SK-N-SH treated with all-trans-retinoic acid at 6 μM for 48 hours (cell line): ENCODE measurements around the gene ZNF575.
"Not testable (repeated sequence)": the region's sequence is repeated elsewhere in the genome, so short reads cannot be mapped to it uniquely, and the experiment has no call there.

Experiments used
- ATAC-seq: fragments of 200-7000 bp; cut with Tn5 transposase; 3 replicates; pipeline ENCODE4 v1.9.1; 2020; ENCODE audit warnings: mild to moderate bottlenecking, moderate library complexity
- ARNTL ChIP-seq: fragments of 450-650 bp; formaldehyde crosslinking; IDR thresholded peaks from 2 replicates; pipeline ENCODE4 v1.5.0; 2020; ENCODE audit warnings: low read depth, mild to moderate bottlenecking, moderate library complexity, borderline replicate concordance
- BACH2 ChIP-seq: fragments of 250-450 bp; sonication (Bioruptor Pico); IDR thresholded peaks from 2 replicates; pipeline ENCODE4 v1.9.0; 2021; ENCODE audit warnings: mild to moderate bottlenecking, borderline replicate concordance
- CREB5 ChIP-seq: fragments of 250-450 bp; sonication (Bioruptor Pico); IDR thresholded peaks from 2 replicates; pipeline ENCODE4 v1.5.1; 2020; ENCODE audit warnings: low read depth, mild to moderate bottlenecking, moderate library complexity
- ESRRG ChIP-seq: fragments of 250-450 bp; sonication (Bioruptor Pico); IDR thresholded peaks from 2 replicates; pipeline ENCODE4 v1.6.1; 2021; ENCODE audit warnings: mild to moderate bottlenecking
- GLIS3 ChIP-seq: fragments of 250-450 bp; sonication (Bioruptor Pico); IDR thresholded peaks from 2 replicates; pipeline ENCODE4 v1.5.0; 2020; ENCODE audit warnings: mild to moderate bottlenecking, moderate library complexity
- ISL1 ChIP-seq: fragments of 250-450 bp; sonication (Bioruptor Pico); IDR thresholded peaks from 2 replicates; pipeline ENCODE4 v2.1.2; 2022; ENCODE audit warnings: mild to moderate bottlenecking, moderate library complexity
- PATZ1 ChIP-seq: fragments of 250-450 bp; sonication (Bioruptor Pico); IDR thresholded peaks from 2 replicates; pipeline ENCODE4 v1.8.0; 2020; ENCODE audit warnings: mild to moderate bottlenecking, moderate library complexity, borderline replicate concordance
- PPARA ChIP-seq: fragments of 250-450 bp; sonication (Bioruptor Pico); IDR thresholded peaks from 2 replicates; pipeline ENCODE4 v1.5.0; 2020; ENCODE audit warnings: mild to moderate bottlenecking, borderline replicate concordance
- RARB ChIP-seq: fragments of 250-450 bp; sonication (Bioruptor Pico); IDR thresholded peaks from 2 replicates; pipeline ENCODE4 v1.8.0; 2021; ENCODE audit warnings: mild to moderate bottlenecking, moderate library complexity
- SNAI2 ChIP-seq: fragments of 250-450 bp; sonication (Bioruptor Pico); IDR thresholded peaks from 2 replicates; pipeline ENCODE4 v1.5.0; 2020; ENCODE audit warnings: mild to moderate bottlenecking, moderate library complexity
- TCF4 ChIP-seq: fragments of 250-450 bp; sonication (Bioruptor Pico); IDR thresholded peaks from 2 replicates; pipeline ENCODE4 v1.8.0; 2021; ENCODE audit warnings: mild to moderate bottlenecking, moderate library complexity, borderline replicate concordance
- TSHZ2 ChIP-seq: fragments of 250-450 bp; sonication (Bioruptor Pico); IDR thresholded peaks from 2 replicates; pipeline ENCODE4 v1.5.0; 2020; ENCODE audit warnings: mild to moderate bottlenecking, moderate library complexity
- ZC3H10 ChIP-seq: fragments of 250-450 bp; sonication (Bioruptor Pico); IDR thresholded peaks from 2 replicates; pipeline ENCODE4 v1.5.1; 2021; ENCODE audit warnings: mild to moderate bottlenecking, moderate library complexity
- ZFP3 ChIP-seq: fragments of 250-450 bp; sonication (Bioruptor Pico); IDR thresholded peaks from 2 replicates; pipeline ENCODE4 v1.5.0; 2020; ENCODE audit warnings: mild to moderate bottlenecking, moderate library complexity
- ZFP30 ChIP-seq: fragments of 450-650 bp; formaldehyde crosslinking; IDR thresholded peaks from 2 replicates; pipeline ENCODE4 v1.5.0; 2022; ENCODE audit warnings: mild to moderate bottlenecking, moderate library complexity
- ZNF8 ChIP-seq: fragments of 450-650 bp; formaldehyde crosslinking; IDR thresholded peaks from 2 replicates; pipeline ENCODE4 v1.5.0; 2020; ENCODE audit warnings: mild to moderate bottlenecking, moderate library complexity
- TF ChIP-seq, protein P1 (sequence below): fragments of 250-450 bp; sonication (Bioruptor Pico); IDR thresholded peaks from 2 replicates; pipeline ENCODE4 v1.5.1; 2021; ENCODE audit warnings: mild to moderate bottlenecking, moderate library complexity
- TF ChIP-seq, protein P2 (sequence below): fragments of 250-450 bp; sonication (Bioruptor Pico); IDR thresholded peaks from 2 replicates; pipeline ENCODE4 v1.8.0; 2021; ENCODE audit warnings: low read depth, mild to moderate bottlenecking, moderate library complexity, borderline replicate concordance

The ZNF575 gene

GRCh38 chr19:43510713-43511112, 22.3 kb upstream of the ZNF575 start (continued):
- TF ChIP-seq BACH2 (CRISPR knock-in tag) (no peak), PATZ1 (CRISPR knock-in tag) (no peak)

DNA sequence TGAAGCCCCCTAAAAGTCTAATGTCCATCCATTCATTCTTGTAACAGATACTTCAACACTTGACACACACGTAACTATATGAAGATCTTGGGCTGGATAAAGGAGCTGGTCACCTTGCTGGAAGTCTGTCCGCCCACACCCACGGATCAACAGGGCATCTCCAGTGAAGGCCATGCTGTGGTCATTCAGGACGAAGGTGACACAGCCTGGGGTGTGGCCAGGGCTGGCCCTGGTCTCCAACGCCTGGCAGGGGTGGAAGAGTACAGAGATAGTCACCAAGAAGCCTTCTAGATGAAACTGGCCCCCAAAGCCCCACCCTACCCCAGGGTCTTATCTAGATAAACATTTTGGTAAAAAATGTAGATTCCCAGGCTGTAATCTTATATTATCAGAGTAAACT, 21.7 kb upstream of the ZNF575 start:
- no peak for ATAC-seq
- TF ChIP-seq, protein P1, sequence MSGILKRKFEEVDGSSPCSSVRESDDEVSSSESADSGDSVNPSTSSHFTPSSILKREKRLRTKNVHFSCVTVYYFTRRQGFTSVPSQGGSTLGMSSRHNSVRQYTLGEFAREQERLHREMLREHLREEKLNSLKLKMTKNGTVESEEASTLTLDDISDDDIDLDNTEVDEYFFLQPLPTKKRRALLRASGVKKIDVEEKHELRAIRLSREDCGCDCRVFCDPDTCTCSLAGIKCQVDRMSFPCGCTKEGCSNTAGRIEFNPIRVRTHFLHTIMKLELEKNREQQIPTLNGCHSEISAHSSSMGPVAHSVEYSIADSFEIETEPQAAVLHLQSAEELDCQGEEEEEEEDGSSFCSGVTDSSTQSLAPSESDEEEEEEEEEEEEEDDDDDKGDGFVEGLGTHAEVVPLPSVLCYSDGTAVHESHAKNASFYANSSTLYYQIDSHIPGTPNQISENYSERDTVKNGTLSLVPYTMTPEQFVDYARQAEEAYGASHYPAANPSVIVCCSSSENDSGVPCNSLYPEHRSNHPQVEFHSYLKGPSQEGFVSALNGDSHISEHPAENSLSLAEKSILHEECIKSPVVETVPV (CRISPR knock-in tag) = no peak
- TF ChIP-seq TCF4 (CRISPR knock-in tag) (no peak), GLIS3 (CRISPR knock-in tag) (no peak), PPARA (CRISPR knock-in tag) (no peak), SNAI2 (CRISPR knock-in tag) (no peak), CREB5 (no peak), ZFP3 (CRISPR knock-in tag) (no peak), RARB (CRISPR knock-in tag) (no peak), ZC3H10 (no peak), TSHZ2 (CRISPR knock-in tag) (no peak)
- TF ChIP-seq, protein P2, sequence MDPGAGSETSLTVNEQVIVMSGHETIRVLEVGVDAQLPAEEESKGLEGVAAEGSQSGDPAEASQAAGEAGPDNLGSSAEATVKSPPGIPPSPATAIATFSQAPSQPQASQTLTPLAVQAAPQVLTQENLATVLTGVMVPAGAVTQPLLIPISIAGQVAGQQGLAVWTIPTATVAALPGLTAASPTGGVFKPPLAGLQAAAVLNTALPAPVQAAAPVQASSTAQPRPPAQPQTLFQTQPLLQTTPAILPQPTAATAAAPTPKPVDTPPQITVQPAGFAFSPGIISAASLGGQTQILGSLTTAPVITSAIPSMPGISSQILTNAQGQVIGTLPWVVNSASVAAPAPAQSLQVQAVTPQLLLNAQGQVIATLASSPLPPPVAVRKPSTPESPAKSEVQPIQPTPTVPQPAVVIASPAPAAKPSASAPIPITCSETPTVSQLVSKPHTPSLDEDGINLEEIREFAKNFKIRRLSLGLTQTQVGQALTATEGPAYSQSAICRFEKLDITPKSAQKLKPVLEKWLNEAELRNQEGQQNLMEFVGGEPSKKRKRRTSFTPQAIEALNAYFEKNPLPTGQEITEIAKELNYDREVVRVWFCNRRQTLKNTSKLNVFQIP (CRISPR knock-in tag) = no peak

GRCh38 chr19:43512399-43512798, 20.6 kb upstream of the ZNF575 start:
- ATAC-seq = not testable (repeated sequence)

GRCh38 chr19:43518051-43518450, 14.9 kb upstream of the ZNF575 start:
- TF ChIP-seq TSHZ2 (CRISPR knock-in tag) (no peak), ISL1 (CRISPR knock-in tag) (no peak), ESRRG (CRISPR knock-in tag) (no peak), BACH2 (CRISPR knock-in tag) (no peak), ZFP30 (no peak), ZNF8 (CRISPR knock-in tag) (no peak), PATZ1 (CRISPR knock-in tag) (no peak), ARNTL (CRISPR knock-in tag) (no peak)
- no peak for ATAC-seq
